Mucosa of rectum (tissue), 2 donors: Measurements from ENCODE around the gene RLF.
"Not testable (repeated sequence)": the region's sequence is repeated elsewhere in the genome, so short reads cannot be mapped to it uniquely, and the experiment has no call there.

Experiments
- H3K27ac ChIP-seq, 2 donors: one replicate each; pipeline ENCODE4 v1.7.0; 2013; ENCODE audit warnings: inconsistent platforms in 2 of 2, low read depth in 2 of 2, low read length in 2 of 2
- H3K27me3 ChIP-seq, 2 donors: one replicate each; pipeline ENCODE4 v1.7.0; 2013; ENCODE audit warnings: low read length in 2 of 2; ENCODE audit not compliant: control insufficient read depth in 2 of 2, insufficient read depth in 2 of 2
- H3K36me3 ChIP-seq, 2 donors: one replicate each; pipeline ENCODE4 v1.7.0; 2013; ENCODE audit warnings: low read length in 2 of 2; ENCODE audit not compliant: control insufficient read depth in 2 of 2, insufficient read depth in 2 of 2
- H3K4me1 ChIP-seq, 2 donors: one replicate each; pipeline ENCODE4 v1.7.0; 2013; ENCODE audit warnings: low read length in 2 of 2, mild to moderate bottlenecking in 1 of 2; ENCODE audit not compliant: control insufficient read depth in 2 of 2, insufficient read depth in 2 of 2
- H3K4me3 ChIP-seq, 2 donors: one replicate each; pipeline ENCODE4 v1.7.0; 2013; ENCODE audit warnings: low read length in 2 of 2
- H3K9ac ChIP-seq, 2 donors: one replicate each; pipeline ENCODE4 v1.7.0; 2013; ENCODE audit warnings: low read length in 2 of 2, low read depth in 1 of 2, mild to moderate bottlenecking in 1 of 2
- H3K9me3 ChIP-seq, 2 donors: one replicate each; pipeline ENCODE4 v1.7.0; 2013; ENCODE audit warnings: low read length in 2 of 2; ENCODE audit not compliant: control insufficient read depth in 2 of 2
- donor health status: healthy.
- donor health status: Normal muscosa, but diverticular disease.

The RLF gene

DNA sequence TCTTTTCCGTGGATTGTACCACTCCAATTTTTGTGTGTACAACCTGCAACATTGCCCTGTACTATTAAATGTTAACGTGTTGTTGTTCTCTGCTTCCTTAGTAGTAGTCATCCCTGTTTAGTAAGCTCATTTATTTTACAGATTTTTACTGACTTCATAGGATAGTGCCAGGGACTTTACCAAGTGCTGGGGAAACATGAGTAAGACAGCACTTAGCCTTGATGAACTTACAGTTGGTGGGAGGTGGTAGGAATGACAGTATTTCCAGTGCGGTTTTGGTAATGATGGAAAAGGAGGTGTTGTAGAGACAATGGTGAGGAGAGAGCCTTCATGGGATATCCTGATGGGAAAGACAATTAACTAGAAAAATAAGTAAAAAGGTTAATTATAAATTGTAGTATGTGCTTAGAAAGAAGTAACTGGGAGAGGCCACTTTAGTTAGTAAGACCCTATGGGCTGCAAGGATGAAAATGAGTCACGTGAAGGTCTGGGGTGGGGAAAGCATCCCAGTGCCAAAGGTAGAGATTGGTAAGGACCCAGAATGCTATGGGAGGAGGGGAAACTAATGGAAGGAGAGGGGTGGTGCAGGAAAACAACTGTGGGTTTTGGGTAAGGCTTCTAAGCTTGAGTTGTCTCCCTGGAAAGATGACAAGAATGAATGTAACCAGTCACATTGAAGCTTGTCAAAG, 1.7 kb downstream of the RLF start:
- no peaks in the 10 kb centered on the region for H3K36me3 ChIP-seq
- H3K4me3 ChIP-seq: peak overlapping the region; percentile 85 to 93
- no peaks in the 10 kb centered on the region for H3K27me3 ChIP-seq
- H3K9me3 ChIP-seq: no peaks in the 10 kb centered on the region
- H3K9ac ChIP-seq: peak overlapping the region; percentile 90 to 96
- peaks cover 10 to 16% of the 10 kb centered on the region in 2 donors for H3K4me1 ChIP-seq
- no peak overlapping the region for H3K27ac ChIP-seq

DNA sequence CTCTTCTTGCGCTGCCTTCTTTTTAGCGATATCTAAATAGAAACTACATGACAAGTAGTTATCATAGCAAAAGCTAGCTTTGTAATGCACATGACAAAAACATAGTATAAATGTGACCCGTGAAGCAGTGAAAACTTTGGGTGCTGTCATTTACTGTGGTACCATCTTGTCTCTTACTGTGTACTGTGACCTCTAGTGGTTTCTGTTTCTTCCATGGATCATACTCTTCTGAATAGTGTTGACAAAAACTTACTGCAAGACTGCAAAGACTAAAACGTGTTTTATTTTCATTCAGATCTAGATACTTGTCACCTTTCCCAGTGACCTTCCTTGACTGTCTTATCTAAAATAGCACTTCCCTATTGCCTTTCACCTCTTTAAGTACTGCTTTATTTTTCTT, 6.1 kb downstream of the RLF start:
- H3K27me3 ChIP-seq: no peaks in the 10 kb centered on the region
- H3K9me3 ChIP-seq: no peaks in the 10 kb centered on the region
- H3K9ac ChIP-seq: no peak overlapping the region
- no peak overlapping the region for H3K4me3 ChIP-seq
- H3K4me1 ChIP-seq: peaks cover 10 to 13% of the 10 kb centered on the region in 2 donors
- H3K36me3 ChIP-seq: no peaks in the 10 kb centered on the region
- no peak overlapping the region for H3K27ac ChIP-seq

DNA sequence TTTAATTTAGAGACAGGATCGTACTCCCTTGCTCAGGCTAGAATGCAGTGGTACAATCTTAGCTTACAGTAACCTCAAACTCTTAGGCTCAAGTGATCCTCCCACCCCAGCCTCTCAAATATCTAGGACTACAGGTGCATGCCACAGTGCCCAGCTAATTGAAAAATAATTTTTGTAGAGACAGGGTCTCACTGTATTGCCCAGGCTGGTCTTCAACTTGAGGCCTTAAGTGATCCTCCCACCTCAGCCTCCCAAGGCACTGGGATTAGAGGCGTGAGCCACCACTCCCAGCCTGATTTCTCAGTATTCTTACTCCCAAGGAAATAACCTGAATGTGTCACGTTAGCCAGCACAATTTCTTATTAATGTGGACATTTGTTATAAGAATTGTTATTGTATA, 9.8 kb downstream of the RLF start:
- H3K36me3 ChIP-seq: no peaks in the 10 kb centered on the region
- no peaks in the 10 kb centered on the region for H3K9me3 ChIP-seq
- H3K4me3 ChIP-seq: no peak overlapping the region
- H3K27me3 ChIP-seq: no peaks in the 10 kb centered on the region
- H3K9ac ChIP-seq: no peak overlapping the region
- H3K4me1 ChIP-seq: no peaks in the 10 kb centered on the region
- H3K27ac ChIP-seq: no peak overlapping the region

DNA sequence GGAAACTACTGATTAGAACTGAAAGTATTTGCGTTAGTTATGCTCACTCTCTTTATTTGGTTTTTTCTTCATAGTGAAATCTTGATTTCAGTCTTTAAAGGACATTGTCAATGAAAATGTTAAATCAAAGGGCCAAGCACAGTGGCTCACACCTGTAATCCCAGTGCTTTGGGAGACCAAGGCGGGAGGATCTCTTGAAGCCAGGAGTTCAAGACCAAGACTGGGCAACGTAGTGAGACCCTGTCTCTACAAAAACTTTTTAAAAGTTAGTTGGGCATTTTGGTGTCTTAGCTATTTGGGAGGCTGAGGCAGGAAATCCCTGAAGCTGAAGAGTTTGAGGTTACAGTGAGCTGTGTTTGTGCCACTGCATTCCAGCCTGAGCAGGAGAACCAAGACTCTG, 13.6 kb downstream of the RLF start:
- Histone ChIP-seq H3K9ac (no peak overlapping the region), H3K4me3 (no peak overlapping the region), H3K4me1 (no peaks in the 10 kb centered on the region), H3K27ac (no peak overlapping the region), H3K9me3 (no peaks in the 10 kb centered on the region), H3K36me3 (no peaks in the 10 kb centered on the region), H3K27me3 (no peaks in the 10 kb centered on the region)

DNA sequence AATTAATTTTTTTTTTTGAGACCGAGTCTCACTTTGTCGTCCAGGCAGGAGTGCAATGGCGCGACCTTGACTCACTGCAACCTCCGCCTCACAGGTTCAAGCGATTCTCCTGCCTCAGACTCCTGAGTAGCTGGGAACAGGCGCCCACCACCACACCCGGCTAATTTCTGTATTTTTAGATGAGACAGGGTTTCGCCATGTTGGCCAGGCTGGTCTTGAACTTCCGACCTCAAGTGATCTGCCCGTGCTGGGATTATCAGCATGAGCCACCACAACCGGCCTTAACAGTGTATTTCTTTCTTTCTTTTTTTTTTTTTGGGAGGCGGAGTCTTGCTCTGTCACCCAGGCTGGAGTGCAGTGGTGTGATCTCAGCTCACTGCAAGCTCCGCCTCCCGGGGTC, 15.8 kb downstream of the RLF start:
- H3K27ac ChIP-seq, H3K27me3 ChIP-seq, H3K4me1 ChIP-seq, H3K9ac ChIP-seq, H3K9me3 ChIP-seq, H3K36me3 ChIP-seq, H3K4me3 ChIP-seq: not testable (repeated sequence)

DNA sequence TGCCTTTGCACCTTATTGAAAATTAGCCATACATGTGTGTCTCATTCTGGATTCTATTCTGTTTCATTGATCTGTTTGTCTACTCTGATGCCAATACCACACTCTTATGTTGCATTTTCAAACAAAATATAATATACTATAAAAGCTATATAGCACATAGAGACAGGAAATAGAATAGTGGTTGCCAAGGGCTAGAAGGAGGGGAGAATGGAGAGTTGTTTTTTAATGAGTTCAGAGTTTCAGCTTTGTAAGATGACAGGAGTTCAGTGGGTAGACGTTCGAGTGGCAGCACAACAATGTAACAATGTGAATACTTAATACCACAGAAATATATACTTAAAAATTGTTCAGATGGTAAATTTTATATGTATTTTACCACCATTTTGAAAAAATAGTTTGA, 17.0 kb downstream of the RLF start:
- Histone ChIP-seq H3K9me3 (no peaks in the 10 kb centered on the region), H3K27me3 (no peaks in the 10 kb centered on the region), H3K9ac (no peak overlapping the region), H3K27ac (no peak overlapping the region), H3K4me1 (no peaks in the 10 kb centered on the region), H3K36me3 (no peaks in the 10 kb centered on the region), H3K4me3 (no peak overlapping the region)

DNA sequence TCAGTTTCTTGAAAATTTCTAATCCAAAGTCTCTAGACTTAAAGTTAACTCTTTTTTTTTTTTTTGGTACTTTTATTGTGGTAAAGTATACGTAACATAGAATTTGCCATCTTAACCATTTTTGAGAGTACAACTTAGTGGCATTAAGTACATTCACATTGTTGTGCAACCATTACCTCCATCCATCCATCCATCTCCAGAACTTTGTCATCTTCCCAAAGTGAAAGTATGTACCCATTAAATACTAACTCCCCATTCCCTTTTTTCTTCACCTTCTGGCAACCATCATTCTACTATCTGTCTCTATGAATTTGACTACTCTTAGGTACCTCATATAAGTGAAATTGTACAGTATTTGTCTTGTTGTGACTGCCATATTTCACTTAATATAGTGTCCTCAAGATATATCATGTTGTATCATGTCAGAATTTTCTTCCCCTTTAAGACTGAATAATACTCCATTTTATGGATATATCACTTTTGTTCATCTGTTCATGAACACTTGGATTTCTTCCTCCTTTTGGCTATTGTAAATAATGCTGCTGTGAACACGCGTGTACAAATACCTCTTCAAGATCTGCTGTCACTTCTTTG, 18.4 kb downstream of the RLF start:
- Histone ChIP-seq H3K9ac (no peak overlapping the region), H3K36me3 (no peaks in the 10 kb centered on the region), H3K4me1 (no peaks in the 10 kb centered on the region), H3K27ac (no peak overlapping the region), H3K27me3 (no peaks in the 10 kb centered on the region), H3K9me3 (no peaks in the 10 kb centered on the region), H3K4me3 (no peak overlapping the region)

DNA sequence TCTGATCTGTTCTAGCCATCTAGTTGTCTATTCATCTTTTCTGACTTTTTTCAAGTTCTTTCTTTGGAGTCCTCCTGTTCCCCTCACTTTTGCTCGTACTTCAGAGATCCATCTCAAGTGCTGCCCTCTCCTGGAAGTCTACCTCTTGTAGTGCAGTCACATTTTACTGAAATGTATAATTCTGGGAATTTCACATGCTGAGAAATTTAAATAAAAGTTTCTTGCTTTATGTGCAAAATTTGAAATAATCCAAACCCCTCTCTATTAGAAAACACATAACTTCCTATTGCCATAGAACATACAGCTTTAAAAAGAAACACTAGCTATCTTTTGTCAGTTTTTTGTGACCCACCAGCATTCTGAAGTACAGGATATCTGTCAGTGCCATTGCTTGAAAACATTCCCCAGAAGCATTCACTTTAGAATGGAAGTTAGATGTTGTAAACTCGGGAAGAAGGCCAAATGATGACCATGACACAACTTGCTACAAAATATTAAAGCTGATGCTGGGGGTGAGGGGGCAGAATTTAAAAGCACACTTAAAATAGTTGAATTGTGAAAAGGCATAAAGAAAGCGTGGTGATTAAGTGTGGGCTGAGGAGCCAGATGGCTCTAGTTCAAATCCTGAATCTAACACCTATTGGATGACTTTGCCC, 22.0 kb downstream of the RLF start:
- H3K4me3 ChIP-seq: no peak overlapping the region
- H3K36me3 ChIP-seq: no peaks in the 10 kb centered on the region
- H3K4me1 ChIP-seq: no peaks in the 10 kb centered on the region

DNA sequence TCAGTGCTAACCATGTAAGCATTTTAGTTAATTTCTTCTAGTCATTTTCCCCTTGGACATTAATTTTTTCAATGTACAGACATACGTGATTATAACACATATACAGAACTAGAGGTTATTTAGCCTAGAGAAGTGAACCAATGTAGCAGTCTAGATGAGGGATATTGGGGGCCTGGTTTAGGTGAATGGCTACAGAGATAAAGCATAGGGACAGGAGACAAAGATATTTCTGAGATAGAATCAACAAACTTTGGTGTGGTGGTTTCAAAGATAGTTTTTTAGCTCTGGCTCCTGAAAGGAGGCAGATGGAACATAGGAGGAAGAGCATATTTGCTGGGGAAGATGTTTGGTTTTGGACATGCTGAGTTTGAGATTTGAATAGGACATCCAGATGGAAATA, 23.0 kb downstream of the RLF start:
- Histone ChIP-seq H3K4me1 (no peaks in the 10 kb centered on the region), H3K9me3 (no peaks in the 10 kb centered on the region), H3K27me3 (no peaks in the 10 kb centered on the region), H3K27ac (no peak overlapping the region), H3K9ac (no peak overlapping the region), H3K36me3 (peaks cover 3% of the 10 kb centered on the region in 2 donors), H3K4me3 (no peak overlapping the region)

More for the DNA sequence above, 22.0 kb downstream of the RLF start:
- H3K9ac ChIP-seq: no peak overlapping the region
- no peaks in the 10 kb centered on the region for H3K9me3 ChIP-seq
- H3K27me3 ChIP-seq: no peaks in the 10 kb centered on the region
- no peak overlapping the region for H3K27ac ChIP-seq

DNA sequence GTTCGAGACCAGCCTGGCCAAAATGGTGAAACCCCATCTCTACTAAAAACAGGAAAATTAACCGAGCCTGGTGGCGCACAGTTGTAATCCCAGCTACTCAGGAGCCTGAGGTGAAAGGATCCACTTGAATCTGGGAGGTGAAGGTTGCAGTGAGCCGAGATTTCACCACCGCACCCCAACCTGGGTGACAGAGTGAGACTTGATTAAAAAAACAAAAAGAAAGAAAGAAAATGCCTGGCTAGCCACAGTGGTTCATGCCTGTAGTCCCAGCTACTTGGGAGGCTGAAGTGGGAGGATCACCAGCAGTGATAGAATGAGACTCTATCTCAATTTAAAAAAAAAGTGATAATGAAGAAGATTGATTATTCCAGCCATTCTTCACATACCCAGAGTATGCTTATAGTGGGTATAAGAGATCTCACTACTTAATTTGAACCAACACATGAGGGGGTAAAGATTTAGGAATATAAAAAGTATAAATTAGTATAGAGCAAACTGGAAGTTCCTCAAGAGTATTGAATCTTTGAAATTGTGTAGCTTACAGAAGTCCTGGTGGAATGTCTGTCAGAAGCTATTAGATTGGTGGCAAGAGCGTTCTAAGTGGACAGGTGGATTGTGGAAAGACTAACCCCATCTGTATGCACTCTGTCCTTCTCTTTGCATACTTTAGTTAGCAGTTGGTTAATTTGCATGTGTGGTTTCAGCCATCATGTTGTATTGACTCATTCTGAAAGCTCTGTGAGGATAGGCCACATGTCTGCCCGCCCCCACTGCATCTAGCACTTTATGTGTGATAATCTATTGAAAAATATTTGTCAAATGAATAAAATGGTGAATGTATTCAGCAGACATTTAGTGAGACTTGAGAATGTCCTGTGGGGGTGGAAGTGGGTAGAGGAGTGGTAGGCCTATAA, 25.0 kb downstream of the RLF start:
- Histone ChIP-seq H3K9ac (no peak overlapping the region), H3K27me3 (no peaks in the 10 kb centered on the region), H3K4me3 (no peak overlapping the region), H3K9me3 (no peaks in the 10 kb centered on the region), H3K4me1 (no peaks in the 10 kb centered on the region), H3K36me3 (peaks cover 6 to 10% of the 10 kb centered on the region in 2 donors), H3K27ac (no peak overlapping the region)
